ENCODE results near the gene ODAD4. TPM values are rescaled to one million over a fixed set of nuclear protein-coding genes. Genes with fewer than 3 reads are reported as not detected.

The ODAD4 gene
- total RNA-seq, 1 experiment from 2014 or later, result 0.98 TPM

DNA sequence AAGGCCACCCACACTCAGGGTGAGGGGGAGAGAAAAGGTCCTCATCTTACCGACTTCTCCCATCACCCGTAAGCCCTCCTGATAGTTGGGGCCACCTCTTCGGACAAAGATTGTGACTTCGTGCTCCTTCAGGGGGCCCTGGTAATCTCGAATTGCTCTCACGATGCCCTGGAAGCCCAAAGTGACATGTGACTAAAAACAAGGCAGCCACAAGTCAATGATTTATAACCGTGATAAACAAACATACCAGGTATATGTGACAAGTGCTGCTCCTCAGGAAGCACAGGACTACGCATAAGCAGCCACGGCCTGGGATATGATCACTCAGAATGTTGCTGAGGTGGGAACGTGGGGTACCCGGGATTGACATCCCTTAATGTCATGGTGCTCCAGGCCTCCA is 28.8 kb upstream of the ODAD4 start:
- no peak for DNase-seq (ENCODE audit: low read depth, low spot score)
- CTCF ChIA-PET, result no interaction called here
- H3K4me2 ChIP-seq (ENCODE audit: low read length), result no peak overlapping the region
- intact Hi-C loops (cut with micrococcal nuclease), result no loop called here
- peaks cover 48 to 63% of the 10 kb centered on the region in 2 experiments for H3K36me3 ChIP-seq (ENCODE audit: control insufficient read depth in 1 of 2, insufficient read depth in 2 of 2, low read length in 2 of 2)
- no peaks in the 10 kb centered on the region for H4K20me1 ChIP-seq (ENCODE audit: insufficient read depth)
- no peak overlapping the region for H3K9ac ChIP-seq (ENCODE audit: low read length)
- H3K4me3 ChIP-seq (replicated peaks in 1 of 2; ENCODE audit: low read depth in 1 of 2, low read length in 2 of 2), result no peak overlapping the region
- H3K9me2 ChIP-seq (ENCODE audit: insufficient read depth), result no peaks in the 10 kb centered on the region
- no peak for ATAC-seq
- H2AFZ ChIP-seq (ENCODE audit: low read depth, low read length, poor library complexity, severe bottlenecking), result no peak overlapping the region
- H3K79me2 ChIP-seq (ENCODE audit: insufficient read depth, low read length), result no peaks in the 10 kb centered on the region
- H3K4me1 ChIP-seq (ENCODE audit: control insufficient read depth in 1 of 2, insufficient read depth in 2 of 2, low read length in 2 of 2), result no peaks in the 10 kb centered on the region
- RAD21 ChIA-PET (ENCODE audit: low non-redundant PET in 1 of 2, low total read pairs in 2 of 2, uncharacterized antibody in 2 of 2, unreplicated experiment in 2 of 2), result no interaction called here
- no peak overlapping the region for H3K27ac ChIP-seq (ENCODE audit: low read depth, low read length)
- BruUV-seq (replicated peaks), result no TSS peak
- POLR2A ChIA-PET, result no interaction called here
- no peaks in the 10 kb centered on the region for H3K27me3 ChIP-seq (ENCODE audit: insufficient read depth, low read length)
- TF ChIP-seq SIN3A (IDR thresholded peaks at IDR 0.05; ENCODE audit: low read depth) (no peak), SRF (IDR thresholded peaks at IDR 0.05; ENCODE audit: low read depth) (no peak), TCF7L2 (IDR thresholded peaks at IDR 0.05; ENCODE audit: borderline replicate concordance, extremely low read depth, insufficient read depth, insufficient read length) (no peak), JUND (IDR thresholded peaks at IDR 0.05) (no peak)
- TF ChIP-seq, protein P1, sequence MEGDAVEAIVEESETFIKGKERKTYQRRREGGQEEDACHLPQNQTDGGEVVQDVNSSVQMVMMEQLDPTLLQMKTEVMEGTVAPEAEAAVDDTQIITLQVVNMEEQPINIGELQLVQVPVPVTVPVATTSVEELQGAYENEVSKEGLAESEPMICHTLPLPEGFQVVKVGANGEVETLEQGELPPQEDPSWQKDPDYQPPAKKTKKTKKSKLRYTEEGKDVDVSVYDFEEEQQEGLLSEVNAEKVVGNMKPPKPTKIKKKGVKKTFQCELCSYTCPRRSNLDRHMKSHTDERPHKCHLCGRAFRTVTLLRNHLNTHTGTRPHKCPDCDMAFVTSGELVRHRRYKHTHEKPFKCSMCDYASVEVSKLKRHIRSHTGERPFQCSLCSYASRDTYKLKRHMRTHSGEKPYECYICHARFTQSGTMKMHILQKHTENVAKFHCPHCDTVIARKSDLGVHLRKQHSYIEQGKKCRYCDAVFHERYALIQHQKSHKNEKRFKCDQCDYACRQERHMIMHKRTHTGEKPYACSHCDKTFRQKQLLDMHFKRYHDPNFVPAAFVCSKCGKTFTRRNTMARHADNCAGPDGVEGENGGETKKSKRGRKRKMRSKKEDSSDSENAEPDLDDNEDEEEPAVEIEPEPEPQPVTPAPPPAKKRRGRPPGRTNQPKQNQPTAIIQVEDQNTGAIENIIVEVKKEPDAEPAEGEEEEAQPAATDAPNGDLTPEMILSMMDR (IDR thresholded peaks at IDR 0.05 in 2 of 3, conservative IDR thresholded peaks at IDR 0.05 in 1 of 3; ENCODE audit: borderline replicate concordance in 1 of 3, insufficient read depth in 1 of 3, low read depth in 2 of 3, low read length in 2 of 3), result no peak
- TF ChIP-seq, protein P2, sequence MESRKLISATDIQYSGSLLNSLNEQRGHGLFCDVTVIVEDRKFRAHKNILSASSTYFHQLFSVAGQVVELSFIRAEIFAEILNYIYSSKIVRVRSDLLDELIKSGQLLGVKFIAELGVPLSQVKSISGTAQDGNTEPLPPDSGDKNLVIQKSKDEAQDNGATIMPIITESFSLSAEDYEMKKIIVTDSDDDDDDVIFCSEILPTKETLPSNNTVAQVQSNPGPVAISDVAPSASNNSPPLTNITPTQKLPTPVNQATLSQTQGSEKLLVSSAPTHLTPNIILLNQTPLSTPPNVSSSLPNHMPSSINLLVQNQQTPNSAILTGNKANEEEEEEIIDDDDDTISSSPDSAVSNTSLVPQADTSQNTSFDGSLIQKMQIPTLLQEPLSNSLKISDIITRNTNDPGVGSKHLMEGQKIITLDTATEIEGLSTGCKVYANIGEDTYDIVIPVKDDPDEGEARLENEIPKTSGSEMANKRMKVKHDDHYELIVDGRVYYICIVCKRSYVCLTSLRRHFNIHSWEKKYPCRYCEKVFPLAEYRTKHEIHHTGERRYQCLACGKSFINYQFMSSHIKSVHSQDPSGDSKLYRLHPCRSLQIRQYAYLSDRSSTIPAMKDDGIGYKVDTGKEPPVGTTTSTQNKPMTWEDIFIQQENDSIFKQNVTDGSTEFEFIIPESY (IDR thresholded peaks at IDR 0.05; ENCODE audit: extremely low read depth, insufficient replicate concordance, low read length), result no peak
- TF ChIP-seq, protein P3, sequence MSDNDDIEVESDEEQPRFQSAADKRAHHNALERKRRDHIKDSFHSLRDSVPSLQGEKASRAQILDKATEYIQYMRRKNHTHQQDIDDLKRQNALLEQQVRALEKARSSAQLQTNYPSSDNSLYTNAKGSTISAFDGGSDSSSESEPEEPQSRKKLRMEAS (IDR thresholded peaks at IDR 0.05), result no peak
- TF ChIP-seq, protein P4, sequence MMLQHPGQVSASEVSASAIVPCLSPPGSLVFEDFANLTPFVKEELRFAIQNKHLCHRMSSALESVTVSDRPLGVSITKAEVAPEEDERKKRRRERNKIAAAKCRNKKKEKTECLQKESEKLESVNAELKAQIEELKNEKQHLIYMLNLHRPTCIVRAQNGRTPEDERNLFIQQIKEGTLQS (IDR thresholded peaks at IDR 0.05), result no peak
- no peaks in the 10 kb centered on the region for H3K9me3 ChIP-seq (ENCODE audit: control insufficient read depth in 1 of 2, insufficient read depth in 1 of 2, low read depth in 1 of 2, low read length in 2 of 2)
